ENCODE results near the gene MDGA2.
"Not testable (repeated sequence)": the region's sequence is repeated elsewhere in the genome, so short reads cannot be mapped to it uniquely, and the experiment has no call there.

Gene MDGA2

DNA sequence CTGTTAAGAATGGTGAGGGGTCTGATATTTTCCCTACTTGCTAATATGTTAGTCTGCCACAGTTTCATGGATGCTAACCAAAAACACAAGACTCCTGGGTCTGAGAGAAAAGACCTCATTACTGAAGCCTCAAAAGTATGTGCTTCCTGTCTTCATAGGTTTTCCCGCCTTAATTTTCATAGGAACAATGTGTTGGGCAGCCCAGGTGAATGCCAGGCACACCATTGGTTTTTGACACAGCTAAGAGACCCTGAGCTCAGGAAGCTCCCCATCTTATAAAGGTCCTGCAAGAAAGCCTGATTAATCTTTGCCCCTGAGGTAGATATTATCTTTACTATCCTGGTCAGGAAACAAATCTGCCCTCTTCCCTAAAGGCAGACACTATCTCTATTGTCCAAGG is 464.1 kb downstream of the MDGA2 start:
- DNase-seq: no peak

DNA sequence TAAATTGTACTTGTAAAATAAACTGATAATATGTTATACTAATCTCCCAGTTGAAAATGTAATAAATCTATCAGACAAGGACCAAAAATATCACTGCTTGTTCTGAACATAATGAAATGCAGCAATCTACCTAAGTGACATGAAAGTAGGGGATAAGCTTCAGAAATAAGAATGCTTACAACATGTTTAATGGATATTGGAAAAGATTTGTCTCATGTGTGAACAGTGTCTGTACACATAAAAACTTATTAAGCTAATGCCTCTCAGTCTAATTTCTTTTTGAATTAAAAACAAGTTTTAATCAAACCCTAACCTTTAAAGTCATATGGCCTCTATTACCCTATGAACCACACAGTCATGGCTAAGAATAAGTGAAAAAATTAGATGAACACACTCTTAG is 465.3 kb downstream of the MDGA2 start:
- DNase-seq: no peak

DNA sequence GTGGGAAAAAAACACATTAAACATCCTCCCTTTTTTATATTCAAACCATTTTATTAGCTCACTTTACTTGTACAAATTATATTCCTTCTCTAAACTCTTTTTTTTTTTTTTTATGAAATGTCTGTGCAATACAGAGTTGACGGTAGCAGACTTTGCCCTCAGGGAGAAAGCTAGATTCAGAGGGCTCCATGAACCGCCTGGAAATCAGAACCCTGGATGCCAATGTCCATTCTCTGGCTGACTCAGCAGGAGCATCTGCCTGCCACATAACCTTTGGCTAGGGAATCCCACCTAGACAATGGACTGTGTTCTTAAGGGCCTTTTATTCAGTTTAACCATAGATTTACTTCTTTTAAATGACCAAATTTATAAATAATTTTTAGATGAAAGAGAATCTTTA is 467.0 kb downstream of the MDGA2 start:
- no peak for DNase-seq

DNA sequence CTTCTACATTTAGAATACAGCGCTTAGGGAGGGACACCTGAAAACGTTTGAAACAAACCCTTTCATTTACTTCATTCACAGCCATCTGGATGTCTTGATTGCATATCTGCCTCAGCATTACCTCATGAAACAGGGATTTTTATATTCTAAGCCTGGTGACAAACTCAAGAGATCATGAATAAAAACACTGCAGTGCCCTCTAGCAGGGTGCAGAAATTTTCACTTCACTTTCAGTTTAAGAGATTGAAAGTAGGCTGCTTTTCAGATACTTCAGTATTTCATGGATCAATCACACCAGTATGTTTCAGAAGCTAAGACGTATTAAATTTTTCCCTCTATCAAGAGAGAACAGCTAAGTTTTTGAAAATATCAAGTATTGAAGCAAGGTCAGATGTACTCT is 467.8 kb downstream of the MDGA2 start:
- no peak for DNase-seq

DNA sequence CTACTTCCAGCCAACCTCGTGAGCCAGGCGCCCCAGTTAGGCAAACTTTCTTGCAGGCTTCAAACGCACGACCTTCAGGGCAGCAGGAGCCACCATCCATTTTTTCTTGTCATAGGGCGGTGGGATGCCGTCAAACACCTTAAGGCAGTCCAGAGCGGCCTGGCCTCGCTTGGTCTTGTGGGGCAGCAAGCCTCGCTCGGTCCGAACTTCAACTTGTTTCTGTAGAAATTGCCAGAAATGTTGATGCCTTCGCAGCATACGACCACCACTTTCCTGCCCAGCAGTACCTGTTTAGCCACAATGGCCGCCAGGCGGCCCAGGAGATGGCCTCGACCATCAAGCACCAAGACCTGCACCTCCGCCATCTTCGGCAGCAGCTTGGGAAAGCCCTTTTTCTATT is 474.7 kb downstream of the MDGA2 start:
- DNase-seq: no peak

DNA sequence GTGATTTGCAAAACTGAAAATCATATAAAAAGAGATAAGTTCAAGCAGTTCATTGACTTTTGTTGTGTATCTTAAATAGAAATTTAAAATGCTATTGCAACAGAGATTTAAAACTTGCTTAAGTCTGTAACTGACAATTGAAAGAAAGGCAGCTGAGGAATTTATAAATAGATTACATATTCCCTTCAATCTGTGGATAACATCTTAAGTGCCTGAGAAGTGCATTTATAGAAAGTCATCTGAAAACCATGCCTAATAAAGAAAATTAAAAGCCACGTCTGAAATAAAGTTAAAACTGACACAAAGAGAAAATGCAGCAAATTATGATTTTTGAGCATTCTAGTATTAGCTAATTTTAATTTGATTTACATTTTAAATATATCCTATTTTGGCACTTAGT is 479.8 kb downstream of the MDGA2 start:
- no peak for DNase-seq

DNA sequence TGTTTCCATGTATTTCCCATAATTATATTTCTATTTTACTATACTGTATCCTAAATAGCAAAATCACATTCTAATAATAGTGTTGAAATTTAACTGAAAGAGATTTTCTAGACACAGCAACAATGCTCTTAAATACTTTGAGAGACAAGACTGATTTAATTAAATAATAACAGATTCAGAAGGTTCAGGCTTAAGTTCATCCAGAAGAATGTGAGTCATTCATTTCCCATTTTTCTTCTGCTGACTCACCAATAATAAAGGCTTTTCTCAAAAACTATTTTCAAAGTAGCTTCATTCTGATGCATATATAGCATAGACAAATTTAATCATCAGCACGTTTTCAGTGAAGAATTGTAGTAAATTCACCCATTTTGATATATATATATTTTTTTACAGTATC is 481.4 kb downstream of the MDGA2 start:
- no peak for DNase-seq

DNA sequence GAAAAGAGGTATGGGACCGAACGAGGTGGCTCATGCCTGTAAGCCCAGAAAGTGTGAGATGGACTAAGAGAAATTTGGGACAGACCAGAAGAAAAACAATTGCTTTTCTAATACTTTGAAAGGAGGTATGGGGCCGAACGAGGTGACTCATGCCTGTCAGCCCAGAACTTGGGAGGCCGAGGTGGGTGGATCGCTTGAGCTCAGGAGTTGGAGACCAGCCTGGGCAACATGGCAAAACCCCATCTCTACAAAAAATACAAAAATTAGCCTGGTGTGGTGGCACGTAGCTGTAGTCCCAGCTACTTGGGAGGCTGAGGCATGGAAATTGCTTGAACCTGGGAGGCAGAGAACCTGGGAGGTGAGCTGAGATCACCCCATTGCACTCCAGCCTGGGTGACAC is 483.2 kb downstream of the MDGA2 start:
- not testable (repeated sequence) for DNase-seq

DNA sequence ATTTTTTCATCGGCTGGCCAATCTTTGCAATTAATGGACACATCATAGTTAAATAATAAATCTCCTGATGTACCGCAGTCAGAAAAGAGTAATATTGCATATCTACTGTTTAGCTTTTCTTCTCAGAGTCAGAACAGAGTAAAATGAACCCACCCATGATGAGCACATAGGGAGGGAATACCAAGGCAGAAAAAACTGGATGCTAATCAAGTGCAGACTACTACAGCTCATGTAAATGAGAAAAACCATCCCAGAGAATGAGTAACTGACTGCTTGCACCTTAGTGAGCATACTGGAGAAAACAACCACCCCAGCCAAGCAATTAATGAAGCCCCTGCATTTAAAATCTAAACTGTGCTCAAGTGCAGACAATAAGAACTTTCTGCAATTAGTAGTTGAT is 483.7 kb downstream of the MDGA2 start:
- DNase-seq: no peak

DNA sequence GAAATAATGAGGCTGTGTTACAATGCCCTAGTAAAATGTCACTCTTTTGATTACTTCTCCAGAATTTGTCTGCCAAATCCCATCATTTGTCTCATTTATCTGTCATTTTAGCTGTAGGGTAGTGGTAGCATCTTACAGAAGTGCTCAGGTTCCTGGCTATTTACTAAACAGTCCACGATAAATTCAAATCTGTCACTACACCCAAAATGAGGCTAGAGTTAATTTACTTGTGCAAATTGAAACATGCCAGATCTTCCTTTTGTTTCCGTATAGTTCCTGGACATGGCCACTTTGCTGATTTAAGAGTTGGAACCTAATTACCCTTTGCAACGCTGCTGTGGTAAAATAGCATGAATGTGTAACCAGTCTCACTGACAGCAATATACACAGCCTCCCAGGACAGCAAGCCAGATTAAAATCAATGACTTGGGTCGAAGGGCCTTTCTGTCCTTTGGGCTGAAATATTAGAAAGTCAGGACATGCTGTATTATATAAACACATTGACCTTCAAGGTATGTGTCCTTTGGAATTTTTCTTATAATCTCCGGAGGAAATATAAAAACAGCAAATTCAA is 485.4 kb downstream of the MDGA2 start:
- no peak for DNase-seq

DNA sequence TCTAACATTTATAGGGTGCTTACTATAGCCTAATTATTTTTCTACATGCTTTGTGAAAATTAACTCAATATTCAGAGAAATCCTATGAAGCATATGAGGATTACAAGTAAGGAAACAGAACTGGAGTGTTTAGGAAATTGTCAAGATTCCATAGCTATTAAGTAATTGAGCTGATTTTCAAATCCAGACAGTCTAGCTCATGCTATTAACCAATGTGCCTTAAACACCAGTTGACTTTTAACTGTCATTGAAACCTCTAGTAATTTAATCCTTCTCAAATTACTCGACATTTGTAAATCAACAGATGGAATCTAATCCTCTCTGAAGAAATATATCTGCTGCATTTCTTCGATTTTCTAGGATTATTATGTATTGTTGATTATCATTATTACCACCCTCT is 488.9 kb downstream of the MDGA2 start:
- no peak for DNase-seq

DNA sequence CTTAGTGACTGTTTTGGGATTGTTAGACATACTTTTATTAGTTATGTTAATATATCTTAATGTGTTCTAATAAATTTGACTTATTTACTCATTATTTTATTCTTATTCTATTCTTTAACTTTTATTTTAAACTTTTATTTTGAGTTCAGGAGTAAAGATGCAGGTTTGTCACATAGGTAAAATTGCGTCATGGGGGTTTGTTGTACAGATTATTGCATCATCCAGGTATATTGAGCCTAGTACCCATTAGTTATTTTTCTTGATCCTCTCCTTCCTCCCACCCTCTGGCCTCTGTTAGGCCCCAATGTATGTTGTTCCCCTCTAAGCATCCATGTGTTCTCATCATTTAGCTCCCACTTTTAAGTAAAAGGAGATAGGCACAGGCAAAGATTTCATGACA is 495.5 kb downstream of the MDGA2 start:
- DNase-seq: no peak

DNA sequence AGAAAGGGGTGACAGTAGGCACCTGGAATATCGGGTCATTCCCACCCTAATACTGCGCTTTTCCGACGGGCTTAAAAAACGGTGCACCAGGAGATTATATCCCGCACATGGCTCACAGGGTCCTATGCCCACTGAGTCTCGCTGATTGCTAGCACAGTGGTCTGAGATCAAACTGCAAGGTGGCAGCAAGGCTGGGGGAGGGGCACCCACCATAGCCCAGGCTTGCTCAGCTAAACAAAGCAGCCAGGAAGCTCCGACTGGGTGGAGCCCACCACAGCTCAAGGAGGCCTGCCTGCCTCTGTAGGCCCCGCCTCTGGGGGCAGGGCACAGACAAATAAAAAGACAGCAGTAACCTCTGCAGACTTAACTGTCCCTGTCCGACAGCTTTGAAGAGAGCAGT is 503.5 kb downstream of the MDGA2 start:
- DNase-seq: not testable (repeated sequence)

DNA sequence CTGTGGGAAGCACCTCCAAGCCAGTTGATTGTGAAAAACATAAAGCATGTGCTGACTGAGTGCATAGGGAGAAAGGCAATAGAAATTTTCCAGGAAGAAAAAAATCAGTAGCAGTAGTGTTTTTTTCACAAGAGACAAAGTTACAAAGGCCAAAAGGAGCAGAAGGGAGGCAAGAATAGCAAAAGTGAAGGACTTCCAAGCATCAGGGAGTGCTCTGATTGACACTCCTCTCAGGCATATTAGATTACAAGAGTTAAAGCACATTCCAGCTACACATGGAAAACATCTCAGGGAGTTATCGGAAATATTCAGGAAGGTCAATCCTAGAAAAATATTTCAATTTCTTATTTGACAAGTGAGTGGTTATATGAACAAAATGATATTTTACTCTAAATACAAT is 508.0 kb downstream of the MDGA2 start:
- DNase-seq: no peak

DNA sequence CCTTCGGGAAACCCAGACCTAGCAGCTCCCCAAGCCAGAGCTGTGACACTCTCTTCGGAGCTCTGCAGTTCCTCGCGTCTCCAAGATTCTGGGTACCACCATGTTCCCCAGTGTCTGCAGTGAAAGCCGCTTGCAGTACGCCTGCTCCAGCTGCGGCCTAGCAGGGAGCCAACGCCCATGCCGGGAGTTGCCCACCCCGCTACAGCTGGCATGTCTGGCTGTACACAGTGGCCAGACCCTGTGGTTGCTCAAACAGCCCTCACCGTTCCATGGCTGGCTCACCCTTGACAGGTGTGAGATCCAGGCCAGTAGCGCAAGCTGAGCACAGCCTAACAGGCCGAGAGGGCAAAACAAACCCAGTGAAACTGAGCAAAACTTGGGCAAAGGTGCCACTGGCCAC is 520.0 kb downstream of the MDGA2 start:
- DNase-seq: no peak

DNA sequence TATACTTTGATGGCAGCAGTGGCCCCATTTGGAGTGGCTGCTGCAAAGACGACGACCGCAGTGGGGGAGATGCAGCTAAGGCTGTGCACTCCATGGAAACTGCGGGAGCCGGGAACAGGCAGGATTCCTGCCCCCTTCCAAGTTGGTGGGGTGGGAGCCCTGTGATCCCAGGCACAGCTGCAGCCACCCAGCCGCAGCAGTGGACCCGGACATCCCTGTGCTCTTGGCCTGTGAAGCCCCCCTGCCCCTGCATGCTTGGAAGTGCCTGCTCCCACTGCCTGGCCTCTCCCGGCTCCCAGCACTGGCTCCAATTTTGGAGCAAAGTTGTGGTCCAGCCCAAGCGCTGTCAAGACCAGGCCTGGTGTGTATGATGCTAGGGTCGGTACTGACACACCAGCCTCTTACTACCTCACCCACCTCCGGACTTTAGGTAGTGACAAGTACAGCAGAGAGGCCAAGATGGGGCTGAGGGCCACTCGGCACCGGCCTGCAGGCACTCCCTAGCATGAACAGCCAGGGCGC is 521.1 kb downstream of the MDGA2 start:
- no peak for DNase-seq

DNA sequence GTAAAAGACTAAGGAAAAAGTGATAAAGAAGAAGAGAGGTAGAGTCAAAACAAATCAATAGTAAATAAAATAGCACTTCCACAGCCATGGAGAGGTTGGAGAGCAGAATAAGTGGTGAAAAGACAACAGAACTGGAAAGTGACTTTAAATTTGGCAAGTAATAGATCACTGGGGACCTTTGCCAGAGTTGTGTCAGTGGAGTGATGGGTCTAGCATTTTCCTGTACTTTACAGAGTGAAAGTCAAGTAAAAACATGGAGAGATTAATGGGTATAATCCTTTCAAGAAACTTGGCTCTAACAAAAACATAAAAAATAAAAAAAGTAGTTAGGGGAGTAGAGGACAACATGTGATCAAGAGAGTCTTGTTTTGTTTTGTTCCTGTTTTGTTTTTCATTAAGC is 521.7 kb downstream of the MDGA2 start:
- DNase-seq: no peak

DNA sequence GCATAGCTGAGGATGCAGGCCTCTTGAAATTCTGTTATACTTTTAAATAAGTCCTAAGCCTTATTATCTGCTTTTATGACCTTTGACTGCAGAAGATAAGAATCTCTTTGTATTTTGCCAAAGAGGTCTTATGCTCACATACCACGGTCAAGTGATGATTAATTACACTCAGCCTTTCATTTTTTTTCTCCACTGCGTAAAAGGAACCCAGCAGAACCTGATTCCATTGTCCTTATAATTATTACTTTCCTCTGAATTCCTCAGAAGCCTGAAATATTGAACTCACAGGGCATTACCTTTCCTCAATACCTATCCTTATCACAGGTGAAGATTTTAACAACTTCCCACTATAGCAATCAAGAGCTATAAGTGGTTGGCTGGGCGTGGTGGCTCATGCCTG is 525.1 kb downstream of the MDGA2 start:
- DNase-seq: no peak

DNA sequence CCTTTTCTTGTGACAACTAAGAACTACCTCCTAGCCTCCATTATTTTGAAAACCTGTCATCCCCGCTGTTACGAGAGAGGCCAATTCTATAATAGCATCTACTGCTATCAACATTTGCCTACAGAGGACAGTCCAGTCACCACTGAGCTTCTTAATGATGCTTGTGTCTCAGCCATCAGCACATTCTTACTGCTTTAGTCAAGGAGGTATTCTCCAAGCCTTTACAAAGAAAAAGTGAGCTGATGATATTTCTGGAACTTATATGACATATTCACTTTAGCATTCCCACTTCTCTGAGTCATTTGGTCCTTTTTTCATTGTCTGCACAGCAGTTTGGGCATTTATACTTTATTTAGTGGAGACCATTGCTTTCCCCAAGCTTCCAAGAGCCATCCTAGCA is 526.1 kb downstream of the MDGA2 start:
- DNase-seq: no peak

DNA sequence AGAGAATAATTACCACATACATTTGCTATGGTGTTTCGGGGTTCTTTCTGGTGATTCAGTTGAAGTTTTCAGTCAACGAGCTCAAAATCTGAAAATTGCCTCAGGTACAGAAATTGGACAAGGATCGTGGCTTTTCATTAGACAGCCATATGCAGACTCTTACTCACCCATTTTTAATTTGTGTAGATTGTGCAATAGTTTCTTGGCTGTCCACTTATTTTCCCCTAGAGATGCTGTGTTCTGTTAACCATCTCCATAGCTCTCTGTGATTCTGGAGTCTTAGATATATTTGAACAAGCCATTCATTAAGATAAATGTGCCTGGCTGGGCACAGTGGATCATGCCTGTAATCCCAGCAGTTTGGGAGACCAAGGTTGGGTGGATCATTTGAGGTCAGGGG is 526.7 kb downstream of the MDGA2 start:
- no peak for DNase-seq

DNA sequence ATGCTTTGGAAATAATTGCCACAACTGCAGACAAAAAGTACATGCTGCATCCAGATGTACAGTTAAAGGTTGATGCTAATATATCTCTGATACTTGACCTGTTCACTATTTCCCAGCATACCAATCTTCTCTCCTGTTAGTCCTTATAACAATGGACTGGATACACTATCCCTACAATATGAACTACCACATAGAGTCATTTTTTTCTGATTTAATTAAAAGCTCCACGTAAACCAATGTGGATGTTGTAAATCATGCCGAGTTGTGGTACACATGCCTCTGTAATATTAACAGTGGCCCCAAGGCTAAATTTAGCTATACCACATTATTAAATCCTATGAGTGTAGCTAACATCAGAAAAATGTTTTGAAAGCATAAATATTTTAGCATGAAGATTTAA is 554.8 kb downstream of the MDGA2 start:
- no peak for DNase-seq

DNA sequence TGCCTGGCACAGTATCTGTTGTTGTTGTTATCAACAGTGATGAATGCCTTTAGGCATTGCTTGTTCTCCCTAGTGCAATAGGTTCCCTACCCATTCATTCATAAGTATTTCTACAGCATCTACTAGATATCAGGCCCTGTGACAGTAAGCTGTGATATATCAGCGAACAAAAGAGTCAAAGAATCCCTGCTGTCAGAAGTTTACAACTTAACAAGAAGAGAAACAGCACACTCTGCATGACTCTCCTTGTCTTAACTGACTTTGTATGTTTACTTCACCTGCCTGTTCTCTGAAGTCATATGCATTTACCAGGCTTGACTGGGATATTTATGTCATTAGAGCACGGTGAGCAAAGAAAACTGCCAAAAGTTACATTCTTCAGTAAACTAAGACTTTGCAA is 571.6 kb downstream of the MDGA2 start:
- no peak for DNase-seq

DNA sequence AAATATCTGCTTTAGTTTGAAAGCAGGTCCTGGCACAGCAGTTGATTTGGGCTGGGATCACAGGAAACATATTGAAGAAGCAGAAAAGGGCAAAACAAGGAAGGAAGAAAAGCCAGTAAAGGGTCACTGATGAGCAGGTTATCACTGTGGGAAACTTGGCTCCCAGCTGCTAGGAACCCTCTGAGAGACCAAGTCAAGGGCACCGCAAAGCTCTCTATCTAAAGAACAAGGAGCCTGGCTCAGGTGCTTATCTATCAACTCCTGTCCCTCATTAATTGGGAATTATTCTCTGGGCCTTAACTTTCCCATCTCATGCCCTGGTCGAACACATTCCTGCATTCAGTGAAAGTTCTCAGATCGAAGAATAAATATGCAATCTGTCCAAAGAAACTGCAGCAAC is 572.9 kb downstream of the MDGA2 start:
- DNase-seq: no peak

DNA sequence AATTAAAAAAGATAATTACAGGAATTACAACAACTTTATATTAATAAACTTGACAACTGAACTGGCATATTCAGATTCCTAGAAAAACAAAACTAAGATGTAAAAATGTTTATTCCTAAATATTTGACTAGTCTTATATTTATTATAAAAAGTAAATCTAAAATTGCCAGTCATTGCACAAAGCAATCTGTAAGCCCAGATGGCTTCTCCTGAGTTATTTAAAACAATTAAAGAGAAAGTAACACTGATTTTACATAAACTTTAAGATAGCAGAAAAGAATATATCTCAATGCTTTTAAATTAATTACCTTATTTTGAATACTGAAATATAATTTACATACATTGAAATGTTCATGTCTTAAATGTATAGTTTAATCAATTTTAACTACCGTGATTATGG is 589.7 kb downstream of the MDGA2 start:
- DNase-seq: no peak

DNA sequence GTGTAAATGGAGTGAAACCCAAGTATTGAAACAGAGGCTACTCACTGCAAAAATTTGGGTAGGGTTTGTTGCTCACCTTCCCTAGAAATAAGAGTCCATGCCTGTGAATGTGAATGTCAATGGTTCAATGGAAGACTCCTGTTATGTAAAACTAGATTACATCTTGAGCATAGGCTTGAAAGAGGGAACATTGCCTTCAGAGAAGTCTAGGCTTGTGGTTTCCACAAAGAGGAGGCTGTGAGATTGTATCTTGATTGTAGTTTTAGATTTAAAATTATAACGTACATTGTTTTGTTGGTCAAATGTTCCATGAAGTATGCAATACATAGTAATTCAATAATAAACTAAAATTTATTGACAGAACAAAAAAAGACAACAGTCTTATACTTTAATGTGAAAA is 610.1 kb downstream of the MDGA2 start:
- no peak for DNase-seq

DNA sequence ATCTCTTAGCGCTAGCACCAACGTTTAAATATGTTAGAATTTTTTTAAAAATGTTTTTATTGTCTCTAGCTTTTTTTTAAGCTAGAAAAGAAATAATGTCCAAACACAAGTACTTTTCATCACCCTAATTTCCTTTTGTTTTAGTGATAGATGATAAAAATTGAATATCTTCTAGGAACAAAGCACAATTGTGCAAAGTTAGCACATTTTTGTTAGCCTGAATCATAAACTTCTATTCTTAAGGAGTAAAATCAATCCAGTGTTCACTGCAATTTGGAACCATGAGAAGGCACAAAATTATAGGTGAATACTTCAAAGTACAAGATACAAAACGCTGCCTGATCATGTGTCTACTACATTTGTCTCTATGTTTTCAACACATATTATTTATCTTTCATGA is 615.4 kb downstream of the MDGA2 start:
- DNase-seq: no peak

Measured in COR-L47 (cell line).